ENCODE measurements around the gene NPC1L1.
"Not testable (repeated sequence)": the region's sequence is repeated elsewhere in the genome, so short reads cannot be mapped to it uniquely, and the experiment has no call there.

NPC1L1 gene

GRCh38 chr7:44511863-44512468 lies 29.2 kb downstream of the NPC1L1 start:
- Histone ChIP-seq H3K9ac (ENCODE audit: low read length) (no peak overlapping the region), H3K9me3 (ENCODE audit: low read length) (no peaks in the 10 kb centered on the region), H3K27me3 (ENCODE audit: control insufficient read depth in 1 of 2, insufficient read depth in 2 of 2, low read length in 2 of 2) (no peaks in the 10 kb centered on the region), H3K4me3 (ENCODE audit: low read depth in 1 of 2, low read length in 2 of 2) (no peak overlapping the region), H3K27ac (ENCODE audit: low read depth, low read length) (no peak overlapping the region), H3K4me1 (ENCODE audit: insufficient read depth, low read length) (no peaks in the 10 kb centered on the region), H3K36me3 (ENCODE audit: insufficient read depth, low read length) (no peaks in the 10 kb centered on the region)

GRCh38 chr7:44511236-44511635 lies 29.9 kb downstream of the NPC1L1 start:
- H3K36me3 ChIP-seq (ENCODE audit: insufficient read depth, low read length), result no peaks in the 10 kb centered on the region
- H3K27ac ChIP-seq (ENCODE audit: low read depth, low read length), result no peak overlapping the region
- no peak overlapping the region for H3K9ac ChIP-seq (ENCODE audit: low read length)
- no peaks in the 10 kb centered on the region for H3K27me3 ChIP-seq (ENCODE audit: control insufficient read depth in 1 of 2, insufficient read depth in 2 of 2, low read length in 2 of 2)
- H3K4me1 ChIP-seq (ENCODE audit: insufficient read depth, low read length), result no peaks in the 10 kb centered on the region
- H3K9me3 ChIP-seq (ENCODE audit: low read length), result no peaks in the 10 kb centered on the region
- no peak overlapping the region for H3K4me3 ChIP-seq (ENCODE audit: low read depth in 1 of 2, low read length in 2 of 2)

GRCh38 chr7:44508328-44509030 lies 32.7 kb downstream of the NPC1L1 start:
- Histone ChIP-seq H3K9ac (ENCODE audit: low read length) (no peak overlapping the region), H3K27me3 (ENCODE audit: control insufficient read depth in 1 of 2, insufficient read depth in 2 of 2, low read length in 2 of 2) (no peaks in the 10 kb centered on the region), H3K4me1 (ENCODE audit: insufficient read depth, low read length) (no peaks in the 10 kb centered on the region), H3K36me3 (ENCODE audit: insufficient read depth, low read length) (no peaks in the 10 kb centered on the region), H3K4me3 (ENCODE audit: low read depth in 1 of 2, low read length in 2 of 2) (no peak overlapping the region), H3K9me3 (ENCODE audit: low read length) (no peaks in the 10 kb centered on the region), H3K27ac (ENCODE audit: low read depth, low read length) (no peak overlapping the region)

GRCh38 chr7:44506592-44507288 lies 34.4 kb downstream of the NPC1L1 start:
- not testable (repeated sequence) for H3K4me3 ChIP-seq (ENCODE audit: low read depth in 1 of 2, low read length in 2 of 2); H3K27me3 ChIP-seq (ENCODE audit: control insufficient read depth in 1 of 2, insufficient read depth in 2 of 2, low read length in 2 of 2); H3K9me3 ChIP-seq (ENCODE audit: low read length); H3K4me1 ChIP-seq (ENCODE audit: insufficient read depth, low read length); H3K27ac ChIP-seq (ENCODE audit: low read depth, low read length); H3K9ac ChIP-seq (ENCODE audit: low read length); H3K36me3 ChIP-seq (ENCODE audit: insufficient read depth, low read length)

- Histone ChIP-seq H3K27me3 (ENCODE audit: control insufficient read depth in 1 of 2, insufficient read depth in 2 of 2, low read length in 2 of 2) (no peaks in the 10 kb centered on the region), H3K27ac (ENCODE audit: low read depth, low read length) (no peak overlapping the region), H3K9ac (ENCODE audit: low read length) (no peak overlapping the region), H3K4me1 (ENCODE audit: insufficient read depth, low read length) (no peaks in the 10 kb centered on the region), H3K9me3 (ENCODE audit: low read length) (no peaks in the 10 kb centered on the region), H3K36me3 (ENCODE audit: insufficient read depth, low read length) (no peaks in the 10 kb centered on the region), H3K4me3 (ENCODE audit: low read depth in 1 of 2, low read length in 2 of 2) (no peak overlapping the region)
Measured at GRCh38 chr7:44505595-44505994, 35.5 kb downstream of the NPC1L1 start.

GRCh38 chr7:44498230-44498954 lies 42.7 kb downstream of the NPC1L1 start:
- no peak overlapping the region for H3K9ac ChIP-seq (ENCODE audit: low read length)
- H3K27ac ChIP-seq (ENCODE audit: low read depth, low read length), result no peak overlapping the region
- no peaks in the 10 kb centered on the region for H3K4me1 ChIP-seq (ENCODE audit: insufficient read depth, low read length)
- H3K9me3 ChIP-seq (ENCODE audit: low read length), result no peaks in the 10 kb centered on the region
- no peak overlapping the region for H3K4me3 ChIP-seq (ENCODE audit: low read depth in 1 of 2, low read length in 2 of 2)
- H3K36me3 ChIP-seq (ENCODE audit: insufficient read depth, low read length), result no peaks in the 10 kb centered on the region
- H3K27me3 ChIP-seq (ENCODE audit: control insufficient read depth in 1 of 2, insufficient read depth in 2 of 2, low read length in 2 of 2), result peaks cover 0 to 4% of the 10 kb centered on the region in 2 donors

- no peak overlapping the region for H3K4me3 ChIP-seq (ENCODE audit: low read depth in 1 of 2, low read length in 2 of 2)
- no peak overlapping the region for H3K9ac ChIP-seq (ENCODE audit: low read length)
- H3K27me3 ChIP-seq (ENCODE audit: control insufficient read depth in 1 of 2, insufficient read depth in 2 of 2, low read length in 2 of 2), result peaks cover 0 to 4% of the 10 kb centered on the region in 2 donors
- H3K4me1 ChIP-seq (ENCODE audit: insufficient read depth, low read length), result no peaks in the 10 kb centered on the region
- H3K27ac ChIP-seq (ENCODE audit: low read depth, low read length), result no peak overlapping the region
- no peaks in the 10 kb centered on the region for H3K9me3 ChIP-seq (ENCODE audit: low read length)
- no peaks in the 10 kb centered on the region for H3K36me3 ChIP-seq (ENCODE audit: insufficient read depth, low read length)
Measured at GRCh38 chr7:44497155-44498027, 43.7 kb downstream of the NPC1L1 start.

- H3K9me3 ChIP-seq (ENCODE audit: low read length), result no peaks in the 10 kb centered on the region
- peaks cover 0 to 4% of the 10 kb centered on the region in 2 donors for H3K27me3 ChIP-seq (ENCODE audit: control insufficient read depth in 1 of 2, insufficient read depth in 2 of 2, low read length in 2 of 2)
- H3K9ac ChIP-seq (ENCODE audit: low read length), result no peak overlapping the region
- H3K27ac ChIP-seq (ENCODE audit: low read depth, low read length), result no peak overlapping the region
- no peaks in the 10 kb centered on the region for H3K36me3 ChIP-seq (ENCODE audit: insufficient read depth, low read length)
- no peaks in the 10 kb centered on the region for H3K4me1 ChIP-seq (ENCODE audit: insufficient read depth, low read length)
- H3K4me3 ChIP-seq (ENCODE audit: low read depth in 1 of 2, low read length in 2 of 2), result no peak overlapping the region
Measured at GRCh38 chr7:44496385-44496784, 44.7 kb downstream of the NPC1L1 start.

- no peak overlapping the region for H3K4me3 ChIP-seq (ENCODE audit: low read depth in 1 of 2, low read length in 2 of 2)
- no peak overlapping the region for H3K9ac ChIP-seq (ENCODE audit: low read length)
- H3K9me3 ChIP-seq (ENCODE audit: low read length), result no peaks in the 10 kb centered on the region
- peaks cover 0 to 4% of the 10 kb centered on the region in 2 donors for H3K27me3 ChIP-seq (ENCODE audit: control insufficient read depth in 1 of 2, insufficient read depth in 2 of 2, low read length in 2 of 2)
- no peaks in the 10 kb centered on the region for H3K4me1 ChIP-seq (ENCODE audit: insufficient read depth, low read length)
- no peaks in the 10 kb centered on the region for H3K36me3 ChIP-seq (ENCODE audit: insufficient read depth, low read length)
- no peak overlapping the region for H3K27ac ChIP-seq (ENCODE audit: low read depth, low read length)
Measured at GRCh38 chr7:44494960-44495359, 46.2 kb downstream of the NPC1L1 start.

GRCh38 chr7:44491229-44491628 lies 49.9 kb downstream of the NPC1L1 start:
- Histone ChIP-seq H3K27me3 (ENCODE audit: control insufficient read depth in 1 of 2, insufficient read depth in 2 of 2, low read length in 2 of 2) (peaks cover 0 to 4% of the 10 kb centered on the region in 2 donors), H3K4me1 (ENCODE audit: insufficient read depth, low read length) (peaks cover 26% of the 10 kb centered on the region), H3K9ac (ENCODE audit: low read length) (peak overlapping the region; percentile 88), H3K4me3 (ENCODE audit: low read depth in 1 of 2, low read length in 2 of 2) (peak overlapping the region; percentile 92 to 97), H3K9me3 (ENCODE audit: low read length) (no peaks in the 10 kb centered on the region), H3K27ac (ENCODE audit: low read depth, low read length) (peak overlapping the region; percentile 98), H3K36me3 (ENCODE audit: insufficient read depth, low read length) (no peaks in the 10 kb centered on the region)
